Activated naive CD8-positive, alpha-beta T cell treated with anti-CD3 and anti-CD28 coated beads, Interleukin-2, amount 50 U/mL, for 24 hours (primary cell): ENCODE results near the gene LMAN1L.

Source experiments
- ATAC-seq: fragments of 150-1000 bp; cut with Tn5 transposase; one replicate; pipeline ENCODE4 v1.10.0; 2021
- DNase-seq: peaks from one replicate; pipeline ENCODE4 v3.0.0; 2021
- H3K27ac Mint-ChIP-seq: one replicate; pipeline ENCODE4 v1.8.0; 2021; ENCODE audit warnings: mild to moderate bottlenecking, mixed read lengths
- H3K27me3 Mint-ChIP-seq: one replicate; pipeline ENCODE4 v1.8.0; 2021; ENCODE audit warnings: mixed read lengths
- H3K36me3 Mint-ChIP-seq: one replicate; pipeline ENCODE4 v1.8.0; 2021; ENCODE audit warnings: low read depth, mixed read lengths
- H3K4me1 Mint-ChIP-seq: one replicate; pipeline ENCODE4 v1.8.0; 2021; ENCODE audit warnings: mixed read lengths
- H3K4me3 Mint-ChIP-seq: one replicate; pipeline ENCODE4 v1.8.0; 2021; ENCODE audit warnings: mild to moderate bottlenecking, moderate library complexity, mixed read lengths
- H3K9me3 Mint-ChIP-seq: one replicate; pipeline ENCODE4 v1.8.0; 2021; ENCODE audit warnings: mixed read lengths

LMAN1L gene

DNA sequence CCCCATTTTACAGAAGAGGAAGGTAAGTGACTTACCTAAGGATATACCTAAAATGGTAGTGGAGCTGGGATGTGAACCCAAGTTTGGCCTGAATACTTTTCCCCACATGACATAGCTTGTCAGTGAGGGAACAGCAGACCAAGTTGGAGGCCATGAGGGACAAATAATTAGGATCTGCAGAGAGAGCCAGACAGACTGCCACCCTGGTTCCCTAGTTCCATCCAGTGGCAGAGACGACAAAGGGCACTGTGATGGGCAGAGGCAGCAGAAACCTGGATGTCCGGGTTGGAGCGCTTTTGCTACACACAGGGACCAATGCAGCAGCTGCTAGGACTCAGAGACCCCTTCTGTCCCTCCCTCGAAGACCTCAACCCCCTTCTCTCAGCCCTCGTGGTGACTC is 15.0 kb downstream of the LMAN1L start:
- H3K27me3 Mint-ChIP-seq: peaks cover 38% of the 10 kb centered on the region
- H3K36me3 Mint-ChIP-seq: no peaks in the 10 kb centered on the region
- ATAC-seq (no peak), DNase-seq (no peak)
- no peaks in the 10 kb centered on the region for H3K9me3 Mint-ChIP-seq
- H3K4me3 Mint-ChIP-seq: no peak overlapping the region
- H3K4me1 Mint-ChIP-seq: no peaks in the 10 kb centered on the region
- H3K27ac Mint-ChIP-seq: no peak overlapping the region

DNA sequence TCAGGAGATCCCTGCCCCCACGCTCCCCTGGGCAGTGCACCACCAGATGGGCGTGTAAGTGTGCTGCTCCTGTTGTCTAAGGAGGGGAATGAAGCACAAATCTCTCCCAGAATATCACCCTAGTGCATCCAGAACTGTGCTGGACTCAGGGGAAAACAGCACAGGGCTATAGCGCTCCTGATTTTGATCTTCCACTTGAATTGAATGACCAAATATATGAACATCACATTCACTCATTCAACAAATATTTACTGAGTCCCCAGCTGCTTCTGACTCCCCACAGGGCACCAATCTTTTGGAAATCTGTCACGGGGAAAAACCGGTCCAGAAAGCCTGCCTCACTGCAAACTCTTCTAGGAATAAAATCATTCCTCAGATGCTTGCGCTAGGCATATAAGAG is 16.2 kb downstream of the LMAN1L start:
- ATAC-seq (no peak), DNase-seq (no peak)
- Mint-ChIP-seq H3K27me3 (peaks cover 38% of the 10 kb centered on the region), H3K4me3 (no peak overlapping the region), H3K36me3 (no peaks in the 10 kb centered on the region), H3K9me3 (no peaks in the 10 kb centered on the region), H3K4me1 (no peaks in the 10 kb centered on the region), H3K27ac (no peak overlapping the region)

DNA sequence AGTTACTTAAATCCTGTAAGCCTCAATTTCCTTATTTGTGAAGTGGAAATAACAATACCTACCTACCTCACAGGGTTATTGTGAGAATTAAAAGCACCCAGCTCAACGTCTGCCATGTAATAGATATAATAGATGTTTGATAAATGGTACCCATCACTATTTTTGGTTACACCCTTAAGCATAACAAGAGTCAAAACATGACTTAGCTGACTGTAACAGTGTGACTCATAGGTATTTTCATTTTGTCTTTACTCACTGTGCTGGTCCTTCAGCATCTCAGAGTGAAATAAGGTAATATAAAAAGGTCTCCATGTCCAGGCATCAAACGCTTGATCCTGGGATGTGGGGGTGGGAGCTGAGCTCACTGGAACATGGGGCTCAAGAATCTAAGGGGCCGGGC is 16.9 kb downstream of the LMAN1L start:
- H3K27me3 Mint-ChIP-seq: peaks cover 36% of the 10 kb centered on the region
- H3K4me3 Mint-ChIP-seq: no peak overlapping the region
- DNase-seq (no peak), ATAC-seq (peak; percentile 79)
- no peaks in the 10 kb centered on the region for H3K9me3 Mint-ChIP-seq
- H3K36me3 Mint-ChIP-seq: no peaks in the 10 kb centered on the region
- H3K4me1 Mint-ChIP-seq: no peaks in the 10 kb centered on the region
- no peak overlapping the region for H3K27ac Mint-ChIP-seq

DNA sequence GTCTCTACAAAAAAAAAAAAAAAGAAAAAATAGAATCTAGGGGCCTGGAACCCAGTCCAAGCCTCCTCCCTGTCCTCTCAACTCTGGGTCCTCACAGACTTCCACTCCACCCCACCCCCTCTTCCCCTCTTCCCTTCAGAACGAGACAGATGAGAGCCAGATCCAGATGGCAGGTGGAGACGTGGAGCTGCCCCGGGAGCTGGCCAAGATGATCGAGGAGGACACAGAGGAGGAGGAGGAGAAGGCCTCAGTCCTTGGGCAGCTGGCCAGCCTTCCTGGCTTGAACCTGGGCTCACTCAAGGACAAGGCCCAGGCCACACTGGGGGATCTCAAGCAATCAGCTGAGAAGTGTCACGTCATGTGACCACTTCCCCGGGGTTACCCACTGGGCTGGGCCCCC is 17.4 kb downstream of the LMAN1L start:
- no peak for ATAC-seq
- DNase-seq: no peak
- H3K27ac Mint-ChIP-seq: no peak overlapping the region

DNA sequence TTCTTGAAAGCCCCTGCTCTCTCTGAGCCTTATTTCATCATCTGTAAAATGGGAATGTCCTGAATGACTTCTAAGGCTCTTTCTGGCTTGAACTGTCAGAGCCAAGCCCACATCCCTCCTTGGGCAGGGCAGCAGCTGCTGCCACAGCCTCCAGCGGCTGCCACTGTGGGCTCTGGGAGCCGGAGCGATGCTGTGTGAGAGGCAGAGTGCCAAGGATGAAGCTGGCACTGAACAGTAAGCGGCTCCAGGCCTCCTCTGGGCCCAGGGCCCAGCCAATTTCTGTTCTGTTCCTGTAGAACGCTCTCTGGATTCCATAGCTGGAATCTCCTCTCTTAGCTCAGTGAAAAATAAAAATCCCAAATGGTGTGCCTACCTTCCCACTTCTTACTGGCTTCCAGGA is 18.2 kb downstream of the LMAN1L start:
- H3K9me3 Mint-ChIP-seq: no peaks in the 10 kb centered on the region
- no peaks in the 10 kb centered on the region for H3K4me1 Mint-ChIP-seq
- DNase-seq: no peak
- no peak overlapping the region for H3K4me3 Mint-ChIP-seq
- peaks cover 4% of the 10 kb centered on the region for H3K36me3 Mint-ChIP-seq
- no peak for ATAC-seq
- H3K27ac Mint-ChIP-seq: no peak overlapping the region
- peaks cover 27% of the 10 kb centered on the region for H3K27me3 Mint-ChIP-seq

More for the DNA sequence above, 17.4 kb downstream of the LMAN1L start:
- Mint-ChIP-seq H3K9me3 (no peaks in the 10 kb centered on the region), H3K4me1 (no peaks in the 10 kb centered on the region), H3K27me3 (peaks cover 33% of the 10 kb centered on the region), H3K36me3 (peaks cover 1% of the 10 kb centered on the region), H3K4me3 (no peak overlapping the region)

DNA sequence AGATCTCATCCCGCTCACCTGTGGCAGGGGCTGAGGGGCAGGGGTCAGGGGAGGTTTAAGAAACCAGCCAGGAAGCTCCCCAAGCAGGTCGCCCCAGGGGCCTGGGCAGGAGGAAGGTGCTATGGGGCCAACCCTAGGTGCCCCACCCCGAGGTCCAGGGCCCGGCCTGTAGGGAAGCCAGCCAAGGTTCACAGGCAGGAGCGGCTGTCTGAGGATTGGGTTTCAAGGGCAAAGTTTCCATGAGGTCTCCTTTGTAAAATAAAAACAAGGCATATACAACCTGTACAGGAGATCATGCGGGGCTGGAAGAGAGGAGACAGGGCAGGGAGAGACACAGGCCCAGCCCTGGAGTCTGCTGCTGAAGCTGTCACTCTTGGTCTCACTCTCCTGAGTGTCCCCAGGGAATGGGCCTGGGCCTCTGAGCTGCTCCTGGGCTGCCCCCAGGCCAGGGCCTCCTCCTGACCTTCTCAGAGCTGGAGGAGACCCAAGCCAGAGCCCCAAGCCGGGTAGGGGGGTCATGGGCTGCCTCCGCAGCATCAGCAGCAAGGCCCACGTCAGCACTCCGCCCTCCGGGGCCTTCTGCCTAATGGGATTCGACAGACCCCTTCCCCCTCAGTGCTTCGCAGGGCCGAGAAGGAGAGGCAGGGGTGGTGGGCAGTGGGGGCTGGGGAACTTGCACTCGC is 19.3 kb downstream of the LMAN1L start:
- H3K36me3 Mint-ChIP-seq: peaks cover 4% of the 10 kb centered on the region
- no peak overlapping the region for H3K4me3 Mint-ChIP-seq
- no peaks in the 10 kb centered on the region for H3K9me3 Mint-ChIP-seq
- no peak overlapping the region for H3K27ac Mint-ChIP-seq
- H3K27me3 Mint-ChIP-seq: peaks cover 26% of the 10 kb centered on the region
- no peak for DNase-seq
- no peaks in the 10 kb centered on the region for H3K4me1 Mint-ChIP-seq
- no peak for ATAC-seq

DNA sequence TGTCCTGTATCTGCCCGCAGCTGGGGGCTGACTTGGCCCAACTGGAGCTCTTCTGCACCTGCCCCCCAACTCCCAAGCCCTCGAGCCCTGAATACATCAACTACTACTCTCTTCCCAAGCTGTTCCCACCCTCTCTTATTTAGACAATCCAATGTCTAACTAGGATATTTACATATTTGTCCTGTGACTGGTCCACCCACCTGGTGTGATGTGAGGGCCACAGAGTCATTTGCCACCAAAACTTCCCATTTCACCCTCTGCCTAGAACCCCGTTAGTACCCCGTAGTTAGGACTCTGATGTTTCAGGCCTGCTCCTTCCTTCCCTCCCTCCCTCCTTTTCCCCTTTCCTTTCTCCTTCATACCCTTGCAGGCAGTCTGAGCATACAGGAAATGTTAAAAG is 20.2 kb downstream of the LMAN1L start:
- H3K27me3 Mint-ChIP-seq: peaks cover 17% of the 10 kb centered on the region
- DNase-seq: no peak
- H3K27ac Mint-ChIP-seq: no peak overlapping the region
- peaks cover 6% of the 10 kb centered on the region for H3K36me3 Mint-ChIP-seq
- no peaks in the 10 kb centered on the region for H3K9me3 Mint-ChIP-seq
- ATAC-seq: no peak
- no peak overlapping the region for H3K4me3 Mint-ChIP-seq
- no peaks in the 10 kb centered on the region for H3K4me1 Mint-ChIP-seq

DNA sequence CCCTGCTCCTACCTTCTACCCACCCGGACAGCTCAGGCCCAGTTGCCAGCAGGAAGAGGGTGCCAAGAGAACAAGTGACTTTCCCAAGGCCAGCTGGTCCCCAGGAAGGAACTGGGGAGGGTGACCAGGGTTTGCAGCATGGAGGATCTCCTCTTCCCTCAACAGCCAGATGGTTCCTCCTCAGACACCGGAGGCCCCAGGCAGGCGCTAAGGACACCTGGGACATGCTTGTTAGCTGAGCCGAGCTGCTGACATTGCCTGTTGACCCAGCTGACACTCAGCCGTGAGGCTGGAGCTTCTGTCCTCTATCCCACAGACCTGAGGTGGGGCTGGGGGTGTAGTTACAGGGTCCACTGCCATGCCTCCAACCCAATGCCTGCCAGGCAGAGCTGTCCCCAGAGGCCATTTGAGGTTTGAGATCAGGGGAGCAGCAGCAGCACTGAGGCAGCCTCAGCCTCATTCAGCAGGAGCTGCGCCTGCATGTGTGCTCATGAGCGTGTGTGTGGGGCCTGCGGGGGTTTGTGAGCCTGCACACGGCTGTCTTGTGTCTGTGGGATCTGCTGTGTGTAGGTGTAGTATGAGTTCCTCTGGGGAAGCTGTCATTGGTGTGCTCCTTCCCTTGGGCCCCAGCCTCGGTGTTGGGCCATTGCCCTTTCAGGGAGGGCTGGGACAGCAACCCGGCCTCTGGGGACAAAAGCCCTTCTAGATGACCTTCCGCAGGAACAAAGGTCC is 20.9 kb downstream of the LMAN1L start:
- Mint-ChIP-seq H3K4me3 (no peak overlapping the region), H3K27ac (no peak overlapping the region), H3K36me3 (peaks cover 6% of the 10 kb centered on the region), H3K27me3 (peaks cover 10% of the 10 kb centered on the region), H3K4me1 (no peaks in the 10 kb centered on the region), H3K9me3 (no peaks in the 10 kb centered on the region)
- no peak for ATAC-seq
- no peak for DNase-seq

DNA sequence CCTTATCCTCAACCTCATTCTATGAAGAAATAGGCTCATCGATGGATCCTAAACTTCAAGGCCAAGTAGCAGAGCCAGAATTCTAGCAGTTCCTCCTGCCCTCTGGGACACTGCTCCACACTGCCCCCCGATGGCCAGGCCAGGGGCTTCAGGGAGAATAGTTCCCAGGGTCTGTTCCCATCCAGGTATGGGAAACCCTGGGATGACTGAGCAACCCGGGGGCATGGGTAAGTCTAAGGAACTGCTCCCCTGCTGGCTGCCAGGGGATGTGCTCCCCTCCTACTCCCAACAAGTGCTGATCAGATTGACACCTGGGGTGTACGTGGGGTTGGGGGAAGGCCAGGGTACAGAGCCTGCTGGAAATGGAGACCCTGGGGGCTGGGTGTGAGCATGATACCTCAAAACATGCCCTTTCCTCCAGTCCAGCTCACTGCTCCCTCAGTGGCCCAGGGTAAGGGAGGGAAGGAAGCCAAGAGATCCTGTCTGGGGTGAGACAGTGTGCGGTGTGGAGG is 22.7 kb downstream of the LMAN1L start:
- Mint-ChIP-seq H3K27me3 (peaks cover 2% of the 10 kb centered on the region), H3K9me3 (no peaks in the 10 kb centered on the region), H3K4me3 (no peak overlapping the region), H3K27ac (peak overlapping the region; percentile 19), H3K4me1 (no peaks in the 10 kb centered on the region), H3K36me3 (peaks cover 6% of the 10 kb centered on the region)
- ATAC-seq: peak; percentile 36
- peak; percentile 69 for DNase-seq

DNA sequence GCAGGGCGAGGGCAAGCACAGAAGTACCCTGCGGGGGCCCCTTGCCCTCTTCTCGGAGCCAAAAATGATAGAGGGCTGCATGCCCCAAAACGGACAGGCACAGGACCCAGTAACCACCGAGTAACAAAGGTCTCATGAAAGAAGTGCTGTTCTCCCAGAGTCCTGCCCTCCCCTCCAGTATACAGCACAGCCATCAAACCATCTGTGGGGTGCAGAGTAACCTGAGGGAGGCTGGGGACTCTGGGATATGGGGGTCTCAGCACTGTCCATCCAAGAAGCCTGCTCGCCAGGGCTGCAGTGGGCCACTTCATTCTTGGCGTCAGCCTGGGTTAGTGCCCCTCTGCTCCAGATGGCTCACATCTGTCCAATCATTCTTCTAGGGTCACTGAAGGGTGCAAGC is 24.2 kb downstream of the LMAN1L start:
- no peaks in the 10 kb centered on the region for H3K27me3 Mint-ChIP-seq
- ATAC-seq (no peak), DNase-seq (no peak)
- H3K9me3 Mint-ChIP-seq: no peaks in the 10 kb centered on the region
- H3K4me3 Mint-ChIP-seq: no peak overlapping the region
- H3K36me3 Mint-ChIP-seq: peaks cover 8% of the 10 kb centered on the region
- peaks cover 12% of the 10 kb centered on the region for H3K4me1 Mint-ChIP-seq
- no peak overlapping the region for H3K27ac Mint-ChIP-seq

DNA sequence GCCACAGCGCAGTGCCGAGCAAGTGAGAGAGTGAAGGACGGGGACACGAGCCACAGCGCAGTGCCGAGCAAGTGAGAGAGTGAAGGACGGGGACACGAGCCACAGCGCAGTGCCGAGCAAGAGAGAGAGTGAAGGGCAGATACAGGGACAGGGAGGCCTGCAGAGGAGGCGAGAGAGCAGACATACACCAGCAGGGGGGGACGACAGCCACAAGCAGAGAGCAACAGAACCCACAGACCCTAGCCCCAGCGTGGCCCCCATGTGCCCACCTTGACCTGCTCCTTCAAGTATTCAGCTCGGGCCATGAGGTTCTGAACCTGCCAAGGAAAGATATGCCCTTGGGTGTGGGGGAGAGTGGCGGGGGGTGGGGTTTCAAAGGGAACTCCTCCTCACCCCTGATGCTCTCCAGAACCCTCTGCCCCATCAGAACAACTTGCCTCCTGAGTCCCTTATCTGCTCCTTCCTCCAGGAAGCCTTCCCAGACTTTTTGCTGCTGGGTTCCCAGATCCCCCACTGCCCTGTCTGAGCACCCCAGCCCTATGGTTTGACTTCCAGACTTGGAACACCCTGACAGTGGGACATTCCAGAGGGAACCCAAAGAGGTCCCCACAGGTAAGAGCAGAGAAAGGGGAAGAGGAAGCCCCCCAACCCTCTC is 25.0 kb downstream of the LMAN1L start:
- Mint-ChIP-seq H3K4me1 (peaks cover 20% of the 10 kb centered on the region), H3K27ac (no peak overlapping the region), H3K27me3 (no peaks in the 10 kb centered on the region), H3K9me3 (no peaks in the 10 kb centered on the region), H3K4me3 (no peak overlapping the region), H3K36me3 (peaks cover 8% of the 10 kb centered on the region)
- no peak for ATAC-seq
- DNase-seq: no peak

DNA sequence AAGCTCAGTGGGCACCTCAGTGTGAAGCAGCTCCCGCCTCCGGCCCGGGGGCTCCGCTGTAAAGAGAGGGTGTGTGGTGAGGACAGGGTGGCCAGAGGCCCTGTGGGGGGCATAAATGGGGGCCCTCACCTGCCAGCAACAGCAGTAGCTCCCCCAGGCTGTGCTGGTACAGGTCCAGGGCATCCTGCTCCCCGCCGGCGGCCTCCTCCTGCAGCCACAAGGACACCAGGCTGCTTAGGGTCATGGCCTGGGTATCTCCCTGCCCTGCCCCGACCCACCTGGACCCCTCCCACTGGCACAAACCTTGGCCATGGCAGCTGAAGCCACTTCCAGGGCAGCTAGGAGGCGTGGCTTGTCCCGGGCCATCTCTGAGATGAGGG is 25.5 kb downstream of the LMAN1L start:
- DNase-seq (no peak), ATAC-seq (no peak)
- H3K9me3 Mint-ChIP-seq: no peaks in the 10 kb centered on the region
- no peaks in the 10 kb centered on the region for H3K27me3 Mint-ChIP-seq
- no peak overlapping the region for H3K27ac Mint-ChIP-seq
- peaks cover 8% of the 10 kb centered on the region for H3K36me3 Mint-ChIP-seq
- no peak overlapping the region for H3K4me3 Mint-ChIP-seq
- peaks cover 21% of the 10 kb centered on the region for H3K4me1 Mint-ChIP-seq

DNA sequence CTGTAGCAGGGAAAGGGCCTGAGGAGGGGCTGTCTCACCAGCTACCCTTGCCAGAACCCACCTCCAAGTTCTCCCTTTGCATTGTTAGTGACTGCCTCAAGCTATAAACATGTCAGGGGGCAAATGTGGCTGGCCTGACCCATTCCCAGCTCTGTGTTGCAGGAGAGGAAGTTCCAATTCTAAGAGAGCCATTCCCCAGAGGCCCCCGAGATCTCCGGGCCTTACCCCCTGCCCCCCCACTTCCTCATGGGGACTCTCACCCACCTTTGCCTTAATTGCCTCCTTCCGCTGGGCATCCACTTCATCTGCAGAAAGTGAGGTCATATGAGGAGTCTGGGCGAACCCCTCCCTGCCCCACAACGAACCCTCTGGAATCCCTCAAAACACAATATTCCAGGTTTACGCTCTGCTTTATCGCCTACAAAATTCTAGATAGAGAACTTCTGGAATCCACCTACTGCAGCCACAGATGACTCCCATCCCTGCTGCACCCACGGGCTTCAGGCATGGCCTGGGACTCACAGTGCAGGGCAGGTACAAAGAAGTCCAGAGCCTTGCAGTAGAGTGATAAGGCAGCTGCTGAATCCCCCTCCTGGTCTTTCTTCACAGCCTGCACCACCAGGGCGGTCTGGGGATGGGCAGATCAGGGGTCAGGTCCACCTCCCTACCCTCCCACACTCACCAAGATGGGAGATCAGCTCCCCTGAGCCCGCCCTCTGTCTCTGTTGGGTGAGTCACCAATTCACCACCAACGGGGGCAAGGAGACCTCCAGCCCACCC is 26.3 kb downstream of the LMAN1L start:
- H3K9me3 Mint-ChIP-seq: no peaks in the 10 kb centered on the region
- ATAC-seq: no peak

DNA sequence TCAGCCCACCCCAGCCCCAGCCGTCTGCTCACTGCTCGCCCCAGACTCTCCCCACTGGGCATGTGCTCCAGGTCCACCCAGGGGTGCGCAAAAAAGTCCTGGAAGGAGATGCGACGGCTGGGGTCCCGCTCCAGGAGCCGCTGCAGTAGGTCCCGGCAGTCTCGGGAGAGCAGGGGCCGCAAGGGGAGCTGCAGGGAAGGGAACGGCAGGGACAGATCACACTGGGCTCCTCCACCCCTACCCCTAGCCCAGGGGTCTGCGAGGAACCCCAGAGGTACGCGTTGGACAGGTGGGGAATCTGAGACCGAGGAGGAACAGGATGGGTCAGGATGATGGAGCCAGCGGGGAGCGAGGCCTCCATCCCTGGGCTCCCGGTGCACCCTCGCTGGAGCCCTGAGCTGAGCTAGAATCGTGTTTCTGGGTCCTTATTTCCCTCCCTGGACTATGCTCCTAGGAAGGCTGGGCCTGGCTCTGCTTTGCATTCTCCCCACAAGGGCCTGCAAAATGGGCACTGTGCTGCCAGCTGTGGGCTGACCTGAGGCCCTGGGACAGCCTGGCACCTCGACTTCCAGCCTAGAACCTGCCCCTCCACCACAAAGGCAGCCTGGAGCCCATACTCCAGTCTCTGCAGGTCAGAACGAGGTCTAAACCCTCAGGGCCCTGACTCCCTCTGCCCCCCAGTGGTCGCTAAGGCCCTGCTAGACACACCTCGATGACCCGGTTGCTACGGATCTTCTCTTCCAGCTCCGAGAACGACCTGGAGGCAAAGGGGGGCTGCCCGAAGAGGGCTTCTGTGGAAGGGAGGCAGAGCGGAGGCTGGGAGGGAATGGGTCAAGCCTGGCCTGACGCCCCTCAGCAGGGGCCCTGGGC is 27.1 kb downstream of the LMAN1L start:
- no peak overlapping the region for H3K27ac Mint-ChIP-seq
- DNase-seq (no peak), ATAC-seq (no peak)
- no peaks in the 10 kb centered on the region for H3K27me3 Mint-ChIP-seq
- peaks cover 34% of the 10 kb centered on the region for H3K4me1 Mint-ChIP-seq
- no peaks in the 10 kb centered on the region for H3K9me3 Mint-ChIP-seq
- no peak overlapping the region for H3K4me3 Mint-ChIP-seq
- H3K36me3 Mint-ChIP-seq: peaks cover 8% of the 10 kb centered on the region

More for the DNA sequence above, 26.3 kb downstream of the LMAN1L start:
- Mint-ChIP-seq H3K4me3 (no peak overlapping the region), H3K27ac (no peak overlapping the region), H3K27me3 (no peaks in the 10 kb centered on the region), H3K4me1 (peaks cover 26% of the 10 kb centered on the region), H3K36me3 (peaks cover 8% of the 10 kb centered on the region)
- no peak for DNase-seq
